Kidney tubule cell (primary cell): ENCODE results near the gene RBMS3.
"Not testable (repeated sequence)": the region's sequence is repeated elsewhere in the genome, so short reads cannot be mapped to it uniquely, and the experiment has no call there.

Source experiments
- DNase-seq: peaks from one replicate; pipeline ENCODE4 v3.0.0-alpha.2; 2018; ENCODE audit warnings: low spot score

RBMS3 gene

DNA sequence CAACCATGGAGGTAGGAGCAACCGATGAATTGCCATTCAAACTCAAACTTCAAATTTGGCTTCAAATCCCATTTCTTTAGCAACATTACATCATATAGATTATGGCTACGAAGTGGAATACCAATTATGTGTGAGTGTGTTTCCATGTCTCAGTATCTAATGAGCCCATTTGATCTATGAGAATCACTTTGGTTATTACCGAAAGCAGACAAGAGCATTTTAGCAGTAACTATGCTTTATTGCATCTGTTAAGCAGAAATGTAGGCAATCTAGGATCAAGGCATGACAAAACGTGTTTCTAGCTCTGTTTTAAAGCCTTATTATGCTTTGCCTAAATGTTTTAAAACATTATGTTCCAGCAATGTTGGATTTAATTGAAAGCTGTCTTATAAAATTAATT, 743.6 kb downstream of the RBMS3 start:
- DNase-seq: no peak

DNA sequence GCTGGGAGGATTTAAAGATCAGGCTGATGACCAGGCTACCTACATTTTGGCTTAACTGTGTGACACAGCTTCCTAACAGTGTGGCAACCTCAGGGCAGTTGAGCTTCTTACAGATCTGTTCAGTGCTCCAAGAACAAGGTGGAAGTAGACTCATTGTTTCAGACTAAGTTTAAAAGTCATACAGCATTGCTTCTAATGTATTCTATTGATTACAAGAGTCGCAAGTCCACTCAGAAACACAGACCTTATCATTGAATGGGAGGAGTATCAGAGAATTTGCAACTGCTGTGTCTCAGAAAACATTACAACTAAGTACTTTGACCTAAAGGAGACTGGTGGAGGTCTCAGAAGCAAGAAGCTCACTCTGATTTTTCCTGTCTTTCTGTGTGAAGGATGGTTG, 746.0 kb downstream of the RBMS3 start:
- DNase-seq: no peak

DNA sequence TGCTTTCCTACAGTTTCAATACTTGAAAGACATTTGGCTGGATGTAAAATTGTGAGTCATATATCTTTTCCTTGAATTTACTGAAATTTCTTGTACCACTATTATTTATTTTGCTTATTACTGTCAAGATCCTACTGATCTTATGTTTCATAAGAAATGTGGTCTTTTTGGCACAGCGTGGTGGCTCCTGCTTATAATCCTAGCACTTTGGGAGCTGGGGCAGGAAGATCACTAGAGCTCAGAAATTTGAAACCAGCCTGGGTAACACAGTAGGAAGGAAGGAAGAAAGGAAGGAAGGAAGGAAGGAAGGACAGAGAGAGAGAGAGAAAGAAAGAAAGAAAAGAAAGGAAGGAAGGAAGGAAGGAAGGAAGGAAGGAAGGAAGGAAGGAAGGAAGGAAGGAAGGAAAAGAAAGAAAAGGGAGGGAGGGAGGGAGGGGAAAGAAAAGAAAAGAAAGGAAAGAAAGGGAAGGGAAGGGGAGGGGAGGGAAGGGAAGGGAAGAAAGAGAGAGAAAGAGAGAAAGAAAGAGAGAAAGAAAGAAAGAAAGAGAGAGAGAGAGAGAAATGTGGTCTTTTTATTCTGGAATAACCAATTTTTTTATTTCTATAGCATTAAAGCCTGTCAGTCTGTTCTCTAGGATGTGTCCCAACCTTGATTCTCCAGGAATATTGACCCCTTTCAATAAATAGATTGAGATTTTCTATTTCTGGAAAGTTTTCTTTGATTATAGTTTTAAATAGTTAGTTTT, 753.5 kb downstream of the RBMS3 start:
- DNase-seq: no peak

DNA sequence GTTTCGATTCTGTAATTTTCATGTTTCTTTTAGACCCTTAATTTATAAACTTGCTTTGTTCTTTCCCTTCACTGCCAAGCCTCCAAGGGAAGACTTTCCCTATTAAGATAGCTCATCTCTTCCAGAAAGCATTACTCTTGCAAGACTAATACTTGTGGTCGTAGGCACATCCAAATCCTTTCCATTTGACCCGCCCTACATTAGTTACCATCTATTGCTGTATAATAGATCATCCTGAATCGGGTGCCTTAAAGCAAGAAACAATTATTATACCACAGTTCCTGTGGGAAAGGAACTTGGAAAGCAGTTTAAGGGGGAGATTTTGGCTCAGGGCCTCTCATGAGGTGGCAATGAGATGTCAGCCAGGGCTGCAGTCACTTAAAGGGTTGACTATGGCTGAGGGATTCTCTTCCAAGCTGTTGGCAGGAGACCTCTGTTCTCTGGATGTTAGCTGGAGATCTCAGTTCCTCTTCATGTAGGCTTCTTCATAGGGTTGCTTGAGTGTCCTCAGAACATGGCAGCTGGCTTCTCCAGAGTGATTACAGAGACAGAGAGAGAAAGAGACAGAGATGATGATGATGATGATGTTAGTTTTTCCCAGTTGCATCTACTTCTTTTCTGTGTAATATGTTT, 755.2 kb downstream of the RBMS3 start:
- DNase-seq: no peak

DNA sequence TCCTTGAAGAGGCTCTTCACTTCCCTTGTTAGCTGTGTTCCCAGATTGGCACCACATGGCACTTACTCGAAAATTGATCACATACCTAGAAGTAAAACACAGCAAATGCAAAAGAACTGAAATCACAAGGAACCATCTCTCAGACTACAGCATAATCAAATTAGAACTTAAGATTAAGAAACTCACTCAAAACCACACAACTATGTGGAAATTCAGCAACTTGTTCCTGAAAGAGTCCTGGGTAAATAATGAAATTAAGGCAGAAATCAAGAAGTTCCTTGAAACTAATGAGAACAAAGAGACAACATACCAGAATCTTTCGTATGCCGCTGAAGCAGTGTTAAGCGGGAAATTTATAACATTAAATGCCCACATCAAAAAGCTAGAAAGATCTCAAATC, 759.3 kb downstream of the RBMS3 start:
- no peak for DNase-seq

DNA sequence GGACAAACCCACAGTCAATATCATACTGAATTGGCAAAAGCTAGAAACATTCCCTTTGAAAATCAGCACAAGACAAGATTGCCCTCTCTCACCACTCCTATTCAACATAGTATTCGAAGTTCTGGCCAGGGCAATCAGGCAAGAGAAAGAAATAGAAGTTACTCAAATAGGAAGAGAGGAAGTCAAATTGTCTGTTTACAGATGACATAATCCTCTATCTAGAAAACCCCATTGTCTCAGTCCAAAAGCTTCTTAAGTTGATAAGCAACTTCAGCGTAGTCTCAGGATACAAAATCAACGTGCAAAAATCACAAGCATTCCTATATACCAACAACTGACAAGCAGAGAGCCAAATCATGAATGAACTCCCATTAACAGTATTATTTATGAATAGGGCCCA, 760.6 kb downstream of the RBMS3 start:
- not testable (repeated sequence) for DNase-seq

DNA sequence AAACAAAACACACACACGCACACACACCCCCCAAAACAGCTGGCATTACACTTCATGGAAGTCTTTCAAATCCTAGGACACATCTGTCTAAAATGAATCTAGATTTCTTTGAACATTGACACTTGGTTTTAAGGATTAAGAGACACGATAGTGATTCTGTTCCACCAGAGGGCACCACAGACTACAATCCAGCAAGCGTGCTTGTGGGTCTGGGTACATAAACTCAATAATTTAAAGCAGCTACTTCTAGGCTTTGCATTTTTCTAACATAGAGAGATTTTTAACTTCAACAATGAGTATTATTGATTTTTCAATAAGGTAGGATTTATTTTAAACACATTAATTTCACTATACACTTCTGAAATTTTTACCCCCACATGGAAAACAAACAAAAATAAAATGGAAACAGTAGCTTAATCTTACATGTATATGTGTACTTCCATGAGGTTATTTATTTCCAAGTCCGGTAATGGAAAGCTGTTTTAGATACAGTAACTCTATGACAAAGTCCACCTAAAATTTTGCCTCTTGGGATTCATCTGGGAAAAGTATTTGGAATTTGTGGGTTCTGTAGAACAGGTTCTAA, 761.5 kb downstream of the RBMS3 start:
- DNase-seq: peak; percentile 70

DNA sequence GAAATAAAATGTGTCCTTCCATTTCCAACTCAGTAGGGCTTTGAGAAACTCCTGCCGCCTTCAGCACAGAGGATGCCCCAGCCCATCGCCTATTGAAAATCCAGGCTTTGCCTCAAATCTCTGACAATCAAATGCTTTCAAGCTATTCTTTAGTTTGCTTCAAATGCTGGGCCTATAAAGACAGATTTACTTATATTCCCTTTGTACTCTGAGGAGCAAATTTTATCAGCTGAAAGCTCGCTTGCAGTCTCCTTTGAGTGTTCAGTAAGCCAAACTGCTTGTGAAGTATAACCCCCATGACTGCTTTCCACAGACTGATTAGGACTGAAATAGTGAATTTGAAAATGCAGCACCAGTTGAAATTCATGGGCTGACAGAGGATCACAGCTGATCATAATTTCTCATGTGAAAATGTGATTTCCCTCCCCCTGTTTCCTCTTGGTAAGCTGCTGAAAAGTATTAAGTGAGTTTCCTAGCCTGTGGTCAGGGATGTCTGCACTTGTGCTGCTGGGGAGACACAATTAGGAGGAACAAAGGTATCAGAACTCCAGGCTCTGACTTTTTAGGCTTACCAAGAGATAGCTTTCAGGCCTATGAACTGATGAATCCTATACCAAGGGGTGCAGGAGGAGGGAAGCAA, 762.2 kb downstream of the RBMS3 start:
- DNase-seq: no peak

DNA sequence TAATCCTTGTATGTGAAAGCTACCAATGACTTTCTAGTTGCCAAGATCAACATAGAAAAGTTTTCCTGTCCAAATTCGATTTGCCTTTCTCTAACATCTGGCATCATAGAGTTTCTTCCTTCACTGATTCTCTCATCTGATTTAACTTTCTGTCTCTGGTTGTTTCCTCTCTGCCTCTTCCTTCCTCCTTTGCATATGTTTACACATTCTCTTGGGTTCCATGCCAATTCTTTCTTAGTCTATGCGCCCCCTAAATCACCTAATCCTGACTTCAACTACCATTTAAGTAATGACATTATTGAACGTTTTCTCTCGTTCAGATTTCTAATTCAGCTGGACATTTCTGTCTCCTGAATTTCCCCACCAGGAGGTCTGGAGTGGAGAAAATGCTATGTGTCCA, 763.6 kb downstream of the RBMS3 start:
- DNase-seq: no peak

DNA sequence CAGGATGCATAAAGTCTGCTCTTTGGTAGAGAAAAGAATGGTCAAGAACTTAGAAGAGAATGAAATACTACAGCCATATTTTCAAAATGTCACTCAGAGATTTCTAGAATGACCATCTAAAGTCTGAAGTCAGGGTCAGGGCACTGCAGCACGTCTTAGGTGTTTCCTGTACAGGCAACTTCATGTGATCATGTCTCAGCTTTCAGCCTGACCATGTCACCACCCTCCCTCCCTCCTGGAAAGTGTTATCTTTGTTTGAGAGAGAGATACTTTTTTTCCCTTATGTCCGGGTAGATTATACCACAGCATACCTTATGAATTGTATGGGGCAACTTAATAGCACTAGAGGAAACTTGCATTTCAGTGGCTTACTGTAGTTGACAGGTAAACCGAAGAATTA, 767.6 kb downstream of the RBMS3 start:
- DNase-seq: no peak

DNA sequence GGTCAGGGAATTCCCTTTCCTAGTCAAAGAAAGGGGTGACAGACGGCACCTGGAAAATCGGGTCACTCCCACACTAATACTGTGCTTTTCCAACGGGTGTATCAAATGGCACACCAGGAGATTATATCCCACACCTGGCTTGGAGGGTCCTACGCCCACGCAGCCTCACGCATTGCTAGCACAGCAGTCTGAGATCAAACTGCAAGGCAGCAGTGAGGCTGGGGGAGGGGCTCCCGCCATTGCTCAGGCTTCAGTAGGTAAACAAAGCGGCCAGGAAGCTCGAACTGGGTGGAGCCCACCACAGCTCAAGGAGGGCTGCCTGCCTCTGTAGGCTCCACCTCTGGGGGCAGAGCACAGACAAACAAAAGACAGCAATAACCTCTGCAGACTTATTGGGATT, 769.2 kb downstream of the RBMS3 start:
- not testable (repeated sequence) for DNase-seq

DNA sequence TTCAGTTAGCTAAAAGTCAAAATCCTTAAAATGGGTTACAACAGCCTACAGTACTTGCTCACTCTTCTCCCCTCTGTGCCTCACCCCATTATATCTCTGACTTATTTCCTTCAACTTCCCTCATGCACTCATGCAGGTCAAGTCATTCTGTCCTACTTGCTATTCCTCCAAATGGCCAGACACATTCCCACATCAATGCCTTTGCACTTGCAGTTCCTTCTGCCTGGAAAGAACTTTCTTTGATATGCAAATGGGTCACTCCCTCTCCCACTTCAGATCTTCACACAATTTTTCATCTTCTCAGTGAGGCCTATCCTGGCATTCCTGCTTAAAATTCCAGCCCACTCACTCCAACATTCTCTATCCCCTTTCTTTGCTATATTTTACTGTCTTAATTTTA, 778.4 kb downstream of the RBMS3 start:
- DNase-seq: no peak
